Thyroid gland (tissue), 4 donors: ENCODE results near the gene TSPAN32. TPM values are rescaled to one million over a fixed set of nuclear protein-coding genes. Genes with fewer than 3 reads are reported as not detected.

Source experiments
- DNase-seq, 2 donors: peaks; one replicate each; pipeline ENCODE4 v3.0.0-alpha.2; 2019
- H3K27ac ChIP-seq, 3 donors: fragments of 200-600 bp; sonication (generic); 1 replicate in 2 of 3; 2 replicates in 1 of 3; pipeline ENCODE4 v1.5.1; 2016 to 2019; ENCODE audit warnings: mild to moderate bottlenecking in 1 of 3, moderate library complexity in 1 of 3
- H3K27me3 ChIP-seq: fragments of 200-600 bp; sonication (generic); one replicate; pipeline ENCODE4 v1.5.1; 2019
- H3K36me3 ChIP-seq, 2 donors: fragments of 200-600 bp; sonication (generic); one replicate each; pipeline ENCODE4 v1.5.1; 2016 to 2019
- H3K4me1 ChIP-seq, 2 donors: fragments of 200-600 bp; sonication (generic); one replicate each; pipeline ENCODE4 v1.5.1; 2017 to 2019
- H3K4me3 ChIP-seq, 3 donors: fragments of 200-600 bp; sonication (generic); replicated peaks in 1 of 3; 1 replicate in 2 of 3; 2 replicates in 1 of 3; pipeline ENCODE4 v1.5.1; 2016; ENCODE audit warnings: mild to moderate bottlenecking in 1 of 3
- H3K9me3 ChIP-seq: fragments of 200-600 bp; sonication (generic); one replicate; pipeline ENCODE4 v1.5.1; 2017
- POLR2A ChIP-seq, 2 donors: fragments of 450-650 bp; IDR thresholded peaks; one replicate each; pipeline ENCODE4 v1.6.1; 2017; ENCODE audit warnings: antibody characterized with exemption in 2 of 2, mild to moderate bottlenecking in 2 of 2, moderate library complexity in 1 of 2
- WGBS, 2 donors: methylation state at CpG; one replicate each; pipeline ENCODE4 v1.1.5; 2017; 5-methylcytosine and 5-hydroxymethylcytosine counted together
- intact Hi-C: fragments of 100-400 bp; cut with DNase I; formaldehyde crosslinking; loops from one replicate; pipeline ENCODE4 v1.15.1; 2023
- total RNA-seq, 4 donors: library from RNA; depleted of rRNA; stranded (reverse); fragments of >200 nt; gene quantifications; one replicate each; pipeline ENCODE4 v1.2.3, GENCODE V29; 2016
- TF ChIP-seq, protein P1 (sequence below), 6 experiments: fragments of 200-600 bp in 3 of 6; fragments of 450-650 bp in 3 of 6; sonication (generic) in 3 of 6; IDR thresholded peaks; one replicate each; pipeline ENCODE4 v1.5.1; 2016 to 2019; ENCODE audit warnings: antibody characterized with exemption in 6 of 6, mild to moderate bottlenecking in 2 of 6, inconsistent platforms in 1 of 6, moderate library complexity in 1 of 6

The TSPAN32 gene
- total RNA-seq, 4 donors from 2014 or later, result 0.33 to 0.45 TPM; not detected in 2

DNA sequence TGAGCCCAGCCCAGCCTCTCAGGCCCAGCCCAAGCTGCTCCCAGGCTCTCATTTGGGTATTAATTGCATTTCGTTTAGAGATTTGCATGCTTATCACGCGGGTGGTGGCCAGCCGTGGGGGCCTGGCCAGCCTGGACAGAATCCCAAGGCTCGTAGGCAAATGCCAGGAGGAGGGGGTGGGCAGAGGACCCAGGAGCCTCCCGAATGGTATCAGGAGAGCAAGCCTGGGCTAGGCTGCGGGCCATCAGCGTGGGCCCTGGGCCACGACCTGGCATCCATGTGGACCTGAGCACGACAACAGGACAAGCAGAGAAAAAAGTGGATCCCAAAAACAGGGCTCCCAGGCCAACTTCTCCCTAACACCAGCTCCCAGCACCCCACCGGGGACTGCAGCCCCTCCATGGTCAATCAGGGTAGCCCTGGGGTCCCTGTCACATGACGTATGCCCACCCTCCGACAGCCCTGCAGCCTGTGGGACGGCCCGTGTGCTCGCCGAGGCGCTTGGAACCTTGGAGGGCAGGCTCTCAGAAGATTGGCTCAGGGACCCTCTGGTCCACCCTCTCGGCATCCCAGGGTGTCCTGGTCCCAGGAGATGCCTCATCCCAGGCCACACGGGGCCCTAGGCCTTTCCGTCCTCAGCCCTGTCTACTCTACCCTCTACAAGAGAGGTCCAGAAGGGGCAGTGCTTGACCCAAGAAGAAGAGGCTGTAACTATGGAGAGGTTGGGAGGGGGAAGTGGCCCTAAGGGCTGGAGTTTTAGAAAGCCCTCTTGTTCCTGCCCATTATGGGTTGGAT lies 40.2 kb upstream of the TSPAN32 start:
- H3K27ac ChIP-seq, result no peak overlapping the region
- no peaks in the 10 kb centered on the region for H3K27me3 ChIP-seq
- no peak for TF ChIP-seq POLR2A (IDR thresholded peaks at IDR 0.05)
- TF ChIP-seq, protein P1, sequence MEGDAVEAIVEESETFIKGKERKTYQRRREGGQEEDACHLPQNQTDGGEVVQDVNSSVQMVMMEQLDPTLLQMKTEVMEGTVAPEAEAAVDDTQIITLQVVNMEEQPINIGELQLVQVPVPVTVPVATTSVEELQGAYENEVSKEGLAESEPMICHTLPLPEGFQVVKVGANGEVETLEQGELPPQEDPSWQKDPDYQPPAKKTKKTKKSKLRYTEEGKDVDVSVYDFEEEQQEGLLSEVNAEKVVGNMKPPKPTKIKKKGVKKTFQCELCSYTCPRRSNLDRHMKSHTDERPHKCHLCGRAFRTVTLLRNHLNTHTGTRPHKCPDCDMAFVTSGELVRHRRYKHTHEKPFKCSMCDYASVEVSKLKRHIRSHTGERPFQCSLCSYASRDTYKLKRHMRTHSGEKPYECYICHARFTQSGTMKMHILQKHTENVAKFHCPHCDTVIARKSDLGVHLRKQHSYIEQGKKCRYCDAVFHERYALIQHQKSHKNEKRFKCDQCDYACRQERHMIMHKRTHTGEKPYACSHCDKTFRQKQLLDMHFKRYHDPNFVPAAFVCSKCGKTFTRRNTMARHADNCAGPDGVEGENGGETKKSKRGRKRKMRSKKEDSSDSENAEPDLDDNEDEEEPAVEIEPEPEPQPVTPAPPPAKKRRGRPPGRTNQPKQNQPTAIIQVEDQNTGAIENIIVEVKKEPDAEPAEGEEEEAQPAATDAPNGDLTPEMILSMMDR (IDR thresholded peaks at IDR 0.05), result no peak
- DNase-seq, result no peak
- H3K4me1 ChIP-seq, result peaks cover 6 to 9% of the 10 kb centered on the region in 2 donors
- no peak overlapping the region for H3K4me3 ChIP-seq
- WGBS, 2 donors, result 77 to 95% methylated on average over 13 to 18 of the region's 21 CpGs
- intact Hi-C loops, result no loop called here
- no peaks in the 10 kb centered on the region for H3K36me3 ChIP-seq
- no peaks in the 10 kb centered on the region for H3K9me3 ChIP-seq

DNA sequence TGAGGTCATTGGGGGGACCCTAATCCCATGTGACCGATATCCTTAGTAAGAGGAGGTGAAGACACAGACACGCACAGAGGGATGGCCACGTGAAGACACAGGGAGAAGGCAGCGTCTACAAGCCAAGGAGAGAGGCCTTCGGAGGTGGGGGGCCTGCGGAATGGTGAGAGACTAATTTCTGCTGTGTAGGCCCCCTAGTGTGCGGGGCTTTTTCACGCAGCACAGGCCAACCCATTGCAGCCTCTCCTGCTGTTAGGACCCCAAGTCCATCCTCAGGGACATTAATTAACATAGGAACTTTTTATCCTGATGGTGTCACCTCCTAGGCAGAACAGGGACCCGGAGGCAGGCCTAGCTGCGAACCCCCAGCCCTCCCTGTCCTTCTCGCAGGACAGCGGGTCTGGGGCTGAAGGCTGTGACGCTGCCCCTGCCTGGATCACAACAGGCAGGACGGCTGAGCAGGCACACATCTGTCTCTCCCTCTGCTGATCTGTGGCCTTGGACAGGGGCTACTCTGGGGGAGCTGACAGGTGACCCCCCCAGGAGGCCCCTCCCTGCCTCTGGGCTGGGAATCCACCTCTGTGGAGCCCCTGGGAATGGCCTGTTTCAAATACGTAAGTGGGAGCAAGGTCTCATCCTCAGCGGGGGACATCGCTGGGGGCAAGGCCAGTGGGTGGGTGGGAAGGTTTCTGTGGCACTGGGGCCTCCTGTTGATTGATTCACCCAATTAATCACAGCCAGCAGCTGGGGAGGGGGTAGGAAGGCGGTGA lies 39.3 kb upstream of the TSPAN32 start:
- no peak overlapping the region for H3K4me3 ChIP-seq
- no peak for DNase-seq
- intact Hi-C loops, result no loop called here
- 92 to 93% methylated on average over 16 to 18 of the region's 18 CpGs for WGBS, 2 donors
- no peaks in the 10 kb centered on the region for H3K9me3 ChIP-seq
- no peaks in the 10 kb centered on the region for H3K27me3 ChIP-seq
- peaks cover 0 to under 1% of the 10 kb centered on the region in 2 donors for H3K4me1 ChIP-seq
- H3K36me3 ChIP-seq, result no peaks in the 10 kb centered on the region
- no peak overlapping the region for H3K27ac ChIP-seq
- no peak for TF ChIP-seq POLR2A (IDR thresholded peaks at IDR 0.05)
- TF ChIP-seq, protein P1 (IDR thresholded peaks at IDR 0.05), result no peak

DNA sequence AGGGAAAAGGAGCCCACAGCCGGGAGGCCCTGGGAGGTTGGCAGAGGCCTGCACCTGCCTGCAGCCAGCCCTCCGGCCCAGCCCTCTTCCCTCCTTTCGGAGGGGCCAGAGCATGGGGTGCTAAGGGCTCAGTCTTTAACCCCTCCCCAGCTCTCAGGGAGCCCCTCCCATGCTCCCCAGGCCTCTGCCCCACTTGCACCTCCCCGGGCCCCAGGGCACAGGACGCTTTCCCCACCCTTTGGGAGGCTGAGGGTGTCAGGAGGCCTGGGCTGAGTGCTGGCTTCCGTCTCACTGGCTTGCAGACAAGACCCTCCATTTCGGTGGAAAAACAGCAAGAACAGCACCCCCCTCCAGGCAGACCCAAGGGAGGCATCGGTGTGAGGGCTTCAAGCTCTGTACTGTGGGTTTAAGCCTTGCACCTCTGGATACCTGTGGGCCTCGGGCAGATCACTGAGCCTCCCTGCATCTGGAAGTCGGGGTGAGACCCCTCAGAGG lies 38.7 kb upstream of the TSPAN32 start:
- WGBS, 2 donors, result 93 to 97% methylated on average over 3 to 4 of the region's 10 CpGs
- H3K27me3 ChIP-seq, result no peaks in the 10 kb centered on the region

DNA sequence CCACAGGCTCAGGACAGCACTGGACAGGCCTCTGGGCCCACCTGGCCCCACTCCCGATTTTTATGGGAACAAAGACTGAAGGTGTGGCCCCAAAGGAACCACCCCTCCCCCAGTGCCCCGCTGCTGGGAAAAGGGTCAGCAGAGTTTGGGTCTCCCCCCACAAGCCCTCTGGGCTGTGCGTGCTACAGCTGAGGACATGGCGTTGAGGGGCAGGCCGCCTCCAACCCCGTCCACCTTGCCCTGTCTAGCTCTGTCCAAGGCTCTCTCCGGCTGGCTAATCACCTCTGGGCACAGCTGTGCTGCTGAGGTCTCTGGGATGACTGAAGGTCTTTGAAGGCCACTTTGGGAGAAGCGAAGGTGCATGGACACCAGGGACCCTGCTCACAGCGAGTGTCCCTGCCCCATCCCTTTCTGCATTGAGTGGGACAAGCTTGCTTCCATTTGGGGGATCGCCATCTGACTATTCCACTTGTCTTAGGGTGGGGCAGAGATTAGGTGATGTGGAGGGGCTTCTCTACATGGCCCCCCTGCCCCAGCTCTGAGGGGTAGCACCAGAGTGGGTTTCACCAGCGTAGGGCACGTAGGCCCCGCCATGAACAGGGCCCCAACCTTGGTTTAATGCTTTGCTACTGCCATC lies 38.0 kb upstream of the TSPAN32 start:
- H3K4me3 ChIP-seq, result no peak overlapping the region
- H3K36me3 ChIP-seq, result no peaks in the 10 kb centered on the region
- no peak overlapping the region for H3K27ac ChIP-seq
- TF ChIP-seq POLR2A (IDR thresholded peaks at IDR 0.05), result no peak
- TF ChIP-seq, protein P1 (IDR thresholded peaks at IDR 0.05), result no peak
- intact Hi-C loops, result no loop called here
- 97 to 98% methylated on average over 5 to 13 of the region's 13 CpGs for WGBS, 2 donors
- no peak for DNase-seq
- peaks cover 0 to 6% of the 10 kb centered on the region in 2 donors for H3K4me1 ChIP-seq
- no peaks in the 10 kb centered on the region for H3K9me3 ChIP-seq
- no peaks in the 10 kb centered on the region for H3K27me3 ChIP-seq

More for the DNA sequence above, 38.7 kb upstream of the TSPAN32 start:
- no peak overlapping the region for H3K4me3 ChIP-seq
- no peaks in the 10 kb centered on the region for H3K9me3 ChIP-seq
- intact Hi-C loops, result no loop called here
- H3K4me1 ChIP-seq, result no peaks in the 10 kb centered on the region
- H3K36me3 ChIP-seq, result no peaks in the 10 kb centered on the region
- TF ChIP-seq, protein P1 (IDR thresholded peaks at IDR 0.05), result no peak
- TF ChIP-seq POLR2A (IDR thresholded peaks at IDR 0.05), result no peak
- H3K27ac ChIP-seq, result no peak overlapping the region
- DNase-seq, result no peak
